B cell (primary cell): Measurements from ENCODE around the gene ETFRF1.

Experiments used
- EZH2 ChIP-seq: IDR thresholded peaks from 2 replicates; pipeline ENCODE4 v1.6.1; 2012; ENCODE audit warnings: borderline replicate concordance, low read depth, mild to moderate bottlenecking, moderate library complexity, low read length; ENCODE audit not compliant: insufficient read depth, poor library complexity, severe bottlenecking
- TF ChIP-seq, protein P1 (sequence below): fragments of 200-600 bp; IDR thresholded peaks from one replicate; pipeline ENCODE4 v1.8.0; 2022; ENCODE audit warnings: antibody characterized with exemption, mild to moderate bottlenecking

DNA sequence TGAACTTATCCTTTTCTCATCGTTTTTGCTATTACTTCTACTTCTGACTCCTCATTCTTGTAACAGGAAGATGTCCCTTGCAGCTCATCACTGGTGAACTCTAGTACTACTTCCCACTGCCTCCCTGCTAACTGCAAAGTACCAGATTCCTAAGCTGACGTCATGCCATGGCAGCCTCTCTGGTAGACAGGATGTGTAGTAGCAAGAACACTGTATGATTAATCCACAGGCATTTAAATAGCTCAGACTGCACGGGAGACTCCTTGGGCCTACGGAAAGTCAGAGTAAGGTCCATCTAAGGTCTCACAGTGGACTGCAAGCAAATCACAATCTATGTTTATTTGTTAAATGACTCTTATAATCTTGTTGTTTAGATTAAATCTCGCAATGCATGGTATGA, 43.6 kb upstream of the ETFRF1 start:
- TF ChIP-seq, protein P1, sequence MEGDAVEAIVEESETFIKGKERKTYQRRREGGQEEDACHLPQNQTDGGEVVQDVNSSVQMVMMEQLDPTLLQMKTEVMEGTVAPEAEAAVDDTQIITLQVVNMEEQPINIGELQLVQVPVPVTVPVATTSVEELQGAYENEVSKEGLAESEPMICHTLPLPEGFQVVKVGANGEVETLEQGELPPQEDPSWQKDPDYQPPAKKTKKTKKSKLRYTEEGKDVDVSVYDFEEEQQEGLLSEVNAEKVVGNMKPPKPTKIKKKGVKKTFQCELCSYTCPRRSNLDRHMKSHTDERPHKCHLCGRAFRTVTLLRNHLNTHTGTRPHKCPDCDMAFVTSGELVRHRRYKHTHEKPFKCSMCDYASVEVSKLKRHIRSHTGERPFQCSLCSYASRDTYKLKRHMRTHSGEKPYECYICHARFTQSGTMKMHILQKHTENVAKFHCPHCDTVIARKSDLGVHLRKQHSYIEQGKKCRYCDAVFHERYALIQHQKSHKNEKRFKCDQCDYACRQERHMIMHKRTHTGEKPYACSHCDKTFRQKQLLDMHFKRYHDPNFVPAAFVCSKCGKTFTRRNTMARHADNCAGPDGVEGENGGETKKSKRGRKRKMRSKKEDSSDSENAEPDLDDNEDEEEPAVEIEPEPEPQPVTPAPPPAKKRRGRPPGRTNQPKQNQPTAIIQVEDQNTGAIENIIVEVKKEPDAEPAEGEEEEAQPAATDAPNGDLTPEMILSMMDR = no peak
- no peak for TF ChIP-seq EZH2
